ENCODE results near the gene DNAH6. TPM values are rescaled to one million over a fixed set of nuclear protein-coding genes. Genes with fewer than 3 reads are reported as not detected.

Gene DNAH6
- polyA plus RNA-seq, 1 donor (not counting 4 experiments of a cell fraction or from before 2014, with no cell fraction given): 0.05 TPM

DNA sequence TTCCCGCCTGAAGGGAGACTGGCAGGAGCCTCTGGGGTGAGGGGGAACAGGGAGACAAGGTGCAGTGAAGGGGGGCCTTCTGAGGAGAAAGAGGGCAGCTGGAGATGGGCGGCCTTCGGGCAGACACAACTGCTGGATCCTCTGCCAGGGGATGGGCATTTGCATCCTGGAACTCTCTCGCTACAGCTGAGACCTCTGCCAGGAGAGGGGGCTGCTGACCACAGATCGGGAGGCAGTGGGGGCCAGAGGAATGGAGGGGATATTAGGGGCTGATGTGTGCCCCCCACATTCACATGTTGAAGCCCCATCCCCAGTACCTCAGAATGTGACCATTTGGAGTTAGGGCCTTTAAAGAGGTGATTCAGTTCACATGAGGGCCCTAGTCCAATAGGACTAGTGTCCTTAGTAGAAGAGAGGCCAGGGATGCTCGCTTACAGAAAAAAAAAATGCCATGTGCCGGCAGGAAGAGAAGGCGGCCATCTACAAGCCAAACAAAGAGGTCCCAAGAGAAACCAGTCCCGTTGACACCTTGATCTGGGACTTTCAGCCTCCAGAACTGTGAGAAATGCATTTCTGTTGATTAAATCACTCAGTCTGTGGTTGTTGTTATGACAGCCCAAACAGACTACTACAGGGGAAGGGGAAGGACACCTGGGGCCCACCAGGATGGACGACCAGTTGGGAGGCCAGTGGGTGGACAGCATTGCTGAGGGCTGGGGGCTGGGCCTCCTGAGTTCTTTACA lies 314.6 kb downstream of the DNAH6 start:
- DNase-seq (ENCODE audit: low read depth, low spot score) (no peak), FAIRE-seq (no peak)
- dilution Hi-C loops (cut with MboI; ENCODE audit: extremely low pct_ligation_motif_present, low sequenced_read_pairs): no loop called here
- H3K9me3 ChIP-seq (ENCODE audit: control insufficient read depth, low read depth, low read length): no peaks in the 10 kb centered on the region
- TF ChIP-seq, protein P1, sequence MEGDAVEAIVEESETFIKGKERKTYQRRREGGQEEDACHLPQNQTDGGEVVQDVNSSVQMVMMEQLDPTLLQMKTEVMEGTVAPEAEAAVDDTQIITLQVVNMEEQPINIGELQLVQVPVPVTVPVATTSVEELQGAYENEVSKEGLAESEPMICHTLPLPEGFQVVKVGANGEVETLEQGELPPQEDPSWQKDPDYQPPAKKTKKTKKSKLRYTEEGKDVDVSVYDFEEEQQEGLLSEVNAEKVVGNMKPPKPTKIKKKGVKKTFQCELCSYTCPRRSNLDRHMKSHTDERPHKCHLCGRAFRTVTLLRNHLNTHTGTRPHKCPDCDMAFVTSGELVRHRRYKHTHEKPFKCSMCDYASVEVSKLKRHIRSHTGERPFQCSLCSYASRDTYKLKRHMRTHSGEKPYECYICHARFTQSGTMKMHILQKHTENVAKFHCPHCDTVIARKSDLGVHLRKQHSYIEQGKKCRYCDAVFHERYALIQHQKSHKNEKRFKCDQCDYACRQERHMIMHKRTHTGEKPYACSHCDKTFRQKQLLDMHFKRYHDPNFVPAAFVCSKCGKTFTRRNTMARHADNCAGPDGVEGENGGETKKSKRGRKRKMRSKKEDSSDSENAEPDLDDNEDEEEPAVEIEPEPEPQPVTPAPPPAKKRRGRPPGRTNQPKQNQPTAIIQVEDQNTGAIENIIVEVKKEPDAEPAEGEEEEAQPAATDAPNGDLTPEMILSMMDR (optimal IDR thresholded peaks at IDR 0.05 in 1 of 3, IDR thresholded peaks at IDR 0.05 in 1 of 3, conservative IDR thresholded peaks at IDR 0.05 in 1 of 3; ENCODE audit: extremely low read depth in 1 of 3, insufficient read depth in 2 of 3, low read length in 3 of 3): no peak
- TF ChIP-seq EZH2 (IDR thresholded peaks at IDR 0.05; ENCODE audit: low read length): no peak
- no peak overlapping the region for H3K9ac ChIP-seq (ENCODE audit: control insufficient read depth, extremely low read depth, insufficient read depth, low read length)
- H3K36me3 ChIP-seq (ENCODE audit: control insufficient read depth in 2 of 2, extremely low read depth in 1 of 2, insufficient read depth in 2 of 2, low read length in 2 of 2): no peaks in the 10 kb centered on the region
- H3K27ac ChIP-seq (ENCODE audit: control insufficient read depth, insufficient read depth, low read length): no peak overlapping the region
- H3K27me3 ChIP-seq (ENCODE audit: control insufficient read depth, extremely low read depth, insufficient read depth, low read length): peaks cover 3% of the 10 kb centered on the region
- H3K4me2 ChIP-seq (ENCODE audit: control insufficient read depth, extremely low read depth, insufficient read depth, low read depth, low read length): no peak overlapping the region
- no peaks in the 10 kb centered on the region for H4K20me1 ChIP-seq (ENCODE audit: control insufficient read depth, extremely low read depth, insufficient read depth, low read length)
- H3K4me1 ChIP-seq (ENCODE audit: control insufficient read depth, extremely low read depth, insufficient read depth, low read length): no peaks in the 10 kb centered on the region
- H2AFZ ChIP-seq (ENCODE audit: control insufficient read depth, low read length): no peak overlapping the region
- H3K9me1 ChIP-seq (ENCODE audit: control insufficient read depth, extremely low read depth, insufficient read depth, low read length): no peaks in the 10 kb centered on the region
- H3K79me2 ChIP-seq (ENCODE audit: control insufficient read depth, insufficient read depth, low read length): no peaks in the 10 kb centered on the region
- H3K4me3 ChIP-seq (ENCODE audit: control insufficient read depth in 2 of 3, extremely low read depth in 1 of 3, insufficient read depth in 2 of 3, low read depth in 1 of 3, low read length in 3 of 3): no peak overlapping the region

DNA sequence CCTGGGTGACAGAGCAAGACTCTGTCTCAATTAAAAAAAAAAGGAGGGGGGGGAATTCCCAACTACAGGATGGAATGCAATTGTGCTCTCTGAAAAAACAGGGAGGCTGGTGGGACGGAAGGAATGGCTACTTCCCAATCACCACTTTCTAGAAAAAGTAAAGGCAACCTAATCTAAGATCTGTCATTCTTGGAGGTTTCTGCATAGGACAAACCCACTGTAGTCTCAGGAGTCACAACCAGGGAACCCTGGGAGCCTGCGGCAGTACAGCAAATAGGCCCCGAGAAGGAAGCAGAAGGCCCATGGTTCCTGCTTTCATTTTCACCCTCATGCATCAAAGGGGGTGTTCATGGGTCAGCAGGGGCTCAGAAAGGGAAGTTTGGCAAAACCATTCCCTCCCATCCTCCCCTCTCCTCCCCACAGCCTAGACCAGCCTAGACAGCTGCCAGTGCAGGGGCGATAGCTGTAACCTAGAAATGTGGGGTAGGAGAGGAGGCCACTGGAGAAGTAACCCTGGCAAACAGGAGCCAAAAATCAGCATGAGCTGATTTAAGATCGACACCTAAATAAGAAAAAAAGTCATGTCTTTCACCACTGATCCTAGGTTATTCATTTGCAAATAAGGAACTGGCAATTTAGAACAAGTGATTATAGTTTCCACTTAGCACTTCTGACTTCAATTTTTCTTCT lies 316.6 kb downstream of the DNAH6 start:
- TF ChIP-seq, protein P1 (optimal IDR thresholded peaks at IDR 0.05 in 1 of 3, IDR thresholded peaks at IDR 0.05 in 1 of 3, conservative IDR thresholded peaks at IDR 0.05 in 1 of 3; ENCODE audit: extremely low read depth in 1 of 3, insufficient read depth in 2 of 3, low read length in 3 of 3): no peak
- no peak for TF ChIP-seq EZH2 (IDR thresholded peaks at IDR 0.05; ENCODE audit: low read length)

More for the DNA sequence above, 316.6 kb downstream of the DNAH6 start:
- Histone ChIP-seq H3K4me1 (ENCODE audit: control insufficient read depth, extremely low read depth, insufficient read depth, low read length) (no peaks in the 10 kb centered on the region), H3K9me1 (ENCODE audit: control insufficient read depth, extremely low read depth, insufficient read depth, low read length) (no peaks in the 10 kb centered on the region), H3K79me2 (ENCODE audit: control insufficient read depth, insufficient read depth, low read length) (no peaks in the 10 kb centered on the region), H3K36me3 (ENCODE audit: control insufficient read depth in 2 of 2, extremely low read depth in 1 of 2, insufficient read depth in 2 of 2, low read length in 2 of 2) (no peaks in the 10 kb centered on the region), H3K4me2 (ENCODE audit: control insufficient read depth, extremely low read depth, insufficient read depth, low read depth, low read length) (no peak overlapping the region), H2AFZ (ENCODE audit: control insufficient read depth, low read length) (no peak overlapping the region), H3K27me3 (ENCODE audit: control insufficient read depth, extremely low read depth, insufficient read depth, low read length) (peaks cover 3% of the 10 kb centered on the region), H3K9ac (ENCODE audit: control insufficient read depth, extremely low read depth, insufficient read depth, low read length) (no peak overlapping the region), H4K20me1 (ENCODE audit: control insufficient read depth, extremely low read depth, insufficient read depth, low read length) (no peaks in the 10 kb centered on the region), H3K27ac (ENCODE audit: control insufficient read depth, insufficient read depth, low read length) (no peak overlapping the region), H3K9me3 (ENCODE audit: control insufficient read depth, low read depth, low read length) (no peaks in the 10 kb centered on the region), H3K4me3 (ENCODE audit: control insufficient read depth in 2 of 3, extremely low read depth in 1 of 3, insufficient read depth in 2 of 3, low read depth in 1 of 3, low read length in 3 of 3) (no peak overlapping the region)
- no peak for DNase-seq (ENCODE audit: low read depth, low spot score)
- FAIRE-seq: no peak
- dilution Hi-C loops (cut with MboI; ENCODE audit: extremely low pct_ligation_motif_present, low sequenced_read_pairs): no loop called here
